Caki2 (cell line): Measurements from ENCODE around the gene ZNF292. TPM values are rescaled to one million over a fixed set of nuclear protein-coding genes. Genes with fewer than 3 reads are reported as not detected.
"Not testable (repeated sequence)": the region's sequence is repeated elsewhere in the genome, so short reads cannot be mapped to it uniquely, and the experiment has no call there.

ENCODE experiments used
- DNase-seq: peaks from one replicate; pipeline ENCODE4 v3.0.0-alpha.2; 2015; ENCODE audit warnings: low read depth
- in situ Hi-C: cut with HindIII; loops from 2 replicates; pipeline ENCODE4 v1.10.0; 2016; ENCODE audit warnings: low sequenced_read_pairs, low pct_unique_long_range_greater_than_20kb, mixed read lengths
- total RNA-seq: library from RNA; depleted of rRNA; stranded (reverse); fragments of >200 nt; shearing (Covaris generic); gene quantifications from 2 replicates; pipeline ENCODE4 v1.2.3, GENCODE V29; 2014; ENCODE audit warnings: low replicate concordance; rRNA removed

The ZNF292 gene
- total RNA-seq: 9.6 and 10.7 TPM in 2 replicates

GRCh38 chr6:87154993-87155841 is at the start of gene ZNF292:
TSS of gene ZNF292 (plus strand) at chr6:87155565. CDS start at chr6:87155592, 27 bp downstream.
- in situ Hi-C loops: no loop called here
- peak; percentile 97 for DNase-seq

- no peak for DNase-seq
- in situ Hi-C loops: no loop called here
Measured at GRCh38 chr6:87105823-87106222, 49.5 kb upstream of the ZNF292 start.

- no peak for DNase-seq
- in situ Hi-C loops: no loop called here
Measured at GRCh38 chr6:87110636-87111035, 44.7 kb upstream of the ZNF292 start.

GRCh38 chr6:87115402-87116135 is 39.8 kb upstream of the ZNF292 start:
- in situ Hi-C loops: no loop called here
- no peak for DNase-seq

- no peak for DNase-seq
- in situ Hi-C loops: no loop called here
Measured at GRCh38 chr6:87116922-87117321, 38.4 kb upstream of the ZNF292 start.

GRCh38 chr6:87118054-87118453 is 37.3 kb upstream of the ZNF292 start:
- in situ Hi-C loops: no loop called here

GRCh38 chr6:87122477-87122876 is 32.9 kb upstream of the ZNF292 start:
- in situ Hi-C loops: no loop called here
- no peak for DNase-seq

More at GRCh38 chr6:87118054-87118453, 37.3 kb upstream of the ZNF292 start:
- no peak for DNase-seq

- in situ Hi-C loops: no loop called here
- DNase-seq: no peak
Measured at GRCh38 chr6:87124074-87124473, 31.3 kb upstream of the ZNF292 start.

GRCh38 chr6:87126501-87126900 is 28.9 kb upstream of the ZNF292 start:
- in situ Hi-C loops: no loop called here

GRCh38 chr6:87127737-87128136 is 27.6 kb upstream of the ZNF292 start:
- in situ Hi-C loops: no loop called here
- DNase-seq: no peak

More at GRCh38 chr6:87126501-87126900, 28.9 kb upstream of the ZNF292 start:
- no peak for DNase-seq

- no peak for DNase-seq
- in situ Hi-C loops: no loop called here
Measured at GRCh38 chr6:87136963-87137362, 18.4 kb upstream of the ZNF292 start.

- in situ Hi-C loops: no loop called here
- DNase-seq: peak; percentile 35
Measured at GRCh38 chr6:87139236-87139635, 16.1 kb upstream of the ZNF292 start.

- in situ Hi-C loops: not testable (repeated sequence)
Measured at GRCh38 chr6:87139927-87140326, 15.4 kb upstream of the ZNF292 start.

GRCh38 chr6:87146363-87146762 is 9.0 kb upstream of the ZNF292 start:
- no peak for DNase-seq
- in situ Hi-C loops: no loop called here

More at GRCh38 chr6:87139927-87140326, 15.4 kb upstream of the ZNF292 start:
- not testable (repeated sequence) for DNase-seq

- no peak for DNase-seq
- in situ Hi-C loops: no loop called here
Measured at GRCh38 chr6:87150406-87150805, 5.0 kb upstream of the ZNF292 start.

GRCh38 chr6:87151471-87151780 is 3.9 kb upstream of the ZNF292 start:
- in situ Hi-C loops: no loop called here

GRCh38 chr6:87151781-87152525 is 3.4 kb upstream of the ZNF292 start:
- in situ Hi-C loops: no loop called here
- DNase-seq: no peak

More at GRCh38 chr6:87151471-87151780, 3.9 kb upstream of the ZNF292 start:
- DNase-seq: no peak

GRCh38 chr6:87152526-87152955 is 2.8 kb upstream of the ZNF292 start:
- in situ Hi-C loops: no loop called here
- DNase-seq: no peak

GRCh38 chr6:87154641-87154992 is 748 bp upstream of the ZNF292 start:
- DNase-seq: no peak
- in situ Hi-C loops: no loop called here
